HepG2 (cell line): Measurements from ENCODE around the gene SPATA25. TPM values are rescaled to one million over a fixed set of nuclear protein-coding genes. Genes with fewer than 3 reads are reported as not detected.

Experiments used
- ADNP ChIP-seq: sonication (generic); formaldehyde crosslinking; IDR thresholded peaks from 2 replicates; pipeline ENCODE4 v1.4.0; 2020; ENCODE audit warnings: missing genetic modification reagents
- ATF5 ChIP-seq: sonication (generic); formaldehyde crosslinking; IDR thresholded peaks from 2 replicates; pipeline ENCODE4 v1.4.0; 2020; ENCODE audit warnings: mild to moderate bottlenecking, low read depth, missing genetic modification reagents
- CHD4 ChIP-seq: fragments of 200-600 bp; sonication (generic); IDR thresholded peaks from 2 replicates; pipeline ENCODE4 v1.7.0; 2017; ENCODE audit warnings: mild to moderate bottlenecking, low read length, borderline replicate concordance
- DR1 ChIP-seq: sonication (generic); formaldehyde crosslinking; IDR thresholded peaks from 2 replicates; pipeline ENCODE4 v1.8.0; 2021; ENCODE audit warnings: mild to moderate bottlenecking, missing genetic modification reagents, inconsistent platforms
- HOXA3 ChIP-seq: sonication (generic); formaldehyde crosslinking; IDR thresholded peaks from 2 replicates; pipeline ENCODE4 v1.5.0; 2020; ENCODE audit warnings: missing genetic modification reagents
- KDM6A ChIP-seq: IDR thresholded peaks from 2 replicates; pipeline ENCODE4 v1.6.1; 2016; ENCODE audit warnings: low read depth
- PPARG ChIP-seq: conservative IDR thresholded peaks from 2 replicates; pipeline ENCODE4 v1.6.1; 2016; ENCODE audit warnings: missing biosample characterization, missing genetic modification reagents
- RFX3 ChIP-seq: IDR thresholded peaks from 2 replicates; pipeline ENCODE4 v1.6.1; 2016; ENCODE audit warnings: missing biosample characterization, missing genetic modification reagents
- TBX3 ChIP-seq: fragments of 450-650 bp; IDR thresholded peaks from 2 replicates; pipeline ENCODE4 v1.6.1; 2017; ENCODE audit warnings: antibody characterized with exemption, mild to moderate bottlenecking, inconsistent platforms, borderline replicate concordance
- TOPORS ChIP-seq: sonication (generic); formaldehyde crosslinking; IDR thresholded peaks from 2 replicates; pipeline ENCODE4 v1.8.0; 2023; ENCODE audit warnings: mild to moderate bottlenecking, missing genetic modification reagents
- ZBTB3 ChIP-seq: sonication (generic); formaldehyde crosslinking; IDR thresholded peaks from 2 replicates; pipeline ENCODE4 v1.4.0; 2020; ENCODE audit warnings: low read depth, mild to moderate bottlenecking, moderate library complexity, missing genetic modification reagents, borderline replicate concordance
- ZNF205 ChIP-seq: IDR thresholded peaks from 2 replicates; pipeline ENCODE4 v1.6.1; 2018; ENCODE audit warnings: missing biosample characterization, missing genetic modification reagents
- ZNF24 ChIP-seq: fragments of 450-650 bp; IDR thresholded peaks from 2 replicates; pipeline ENCODE4 v1.6.1; 2017; ENCODE audit warnings: antibody characterized with exemption, mild to moderate bottlenecking
- ZNF263 ChIP-seq: sonication (generic); formaldehyde crosslinking; IDR thresholded peaks from 2 replicates; pipeline ENCODE4 v1.4.0; 2020; ENCODE audit warnings: missing genetic modification reagents
- ZNF577 ChIP-seq: sonication (generic); formaldehyde crosslinking; IDR thresholded peaks from 2 replicates; pipeline ENCODE4 v1.4.0; 2020; ENCODE audit warnings: mild to moderate bottlenecking, low read depth, missing genetic modification reagents, borderline replicate concordance
- ZSCAN21 ChIP-seq: sonication (generic); formaldehyde crosslinking; IDR thresholded peaks from 2 replicates; pipeline ENCODE4 v1.8.0; 2022; ENCODE audit warnings: mild to moderate bottlenecking, missing genetic modification reagents, moderate library complexity, borderline replicate concordance
- polyA plus RNA-seq, 8 experiments: library from polyadenylated mRNA; depleted of rRNA in 3 of 8; stranded (reverse) in 7 of 8; unstranded in 1 of 8; fragments of >200 nt; fragmentation: Illumina TruSeq in 4 of 8; extraction: Trizol in 4 of 8; gene quantifications; 2 replicates each; pipeline versions ENCODE4 v1.2.1 to v1.2.3, GENCODE V29; 2011 to 2016; ENCODE audit warnings: low read depth in 4 of 8, missing spikeins in 1 of 8, mixed read lengths in 1 of 8; ENCODE audit not compliant: insufficient read depth in 1 of 8
- total RNA-seq, 5 experiments: library from RNA; depleted of rRNA; stranded (reverse); fragments of >200 nt; fragmentation: Illumina TruSeq; extraction: Trizol; gene quantifications; 2 replicates each; pipeline ENCODE4 v1.2.3, GENCODE V29; 2016; ENCODE audit warnings: low read depth in 1 of 5
- TF ChIP-seq, protein P1 (sequence below): sonication (generic); formaldehyde crosslinking; IDR thresholded peaks from 2 replicates; pipeline ENCODE4 v1.8.1; 2023; ENCODE audit warnings: mild to moderate bottlenecking, missing genetic modification reagents
- TF ChIP-seq, protein P2 (sequence below): sonication (generic); formaldehyde crosslinking; IDR thresholded peaks from 2 replicates; pipeline ENCODE4 v1.5.1; 2020; ENCODE audit warnings: missing genetic modification reagents, mild to moderate bottlenecking, borderline replicate concordance
- TF ChIP-seq, protein P3 (sequence below): sonication (generic); formaldehyde crosslinking; IDR thresholded peaks from 2 replicates; pipeline ENCODE4 v1.4.0; 2020; ENCODE audit warnings: missing genetic modification reagents
- TF ChIP-seq, protein P4 (sequence below): sonication (generic); formaldehyde crosslinking; IDR thresholded peaks from 2 replicates; pipeline ENCODE4 v1.5.1; 2020; ENCODE audit warnings: mild to moderate bottlenecking, missing genetic modification reagents, moderate library complexity

Gene SPATA25
- total and polyA plus RNA-seq, 2 of the 13 experiments (the other 11 are each of a cell fraction or from before 2014, with no cell fraction given) = 4.8 to 7.6 TPM

DNA sequence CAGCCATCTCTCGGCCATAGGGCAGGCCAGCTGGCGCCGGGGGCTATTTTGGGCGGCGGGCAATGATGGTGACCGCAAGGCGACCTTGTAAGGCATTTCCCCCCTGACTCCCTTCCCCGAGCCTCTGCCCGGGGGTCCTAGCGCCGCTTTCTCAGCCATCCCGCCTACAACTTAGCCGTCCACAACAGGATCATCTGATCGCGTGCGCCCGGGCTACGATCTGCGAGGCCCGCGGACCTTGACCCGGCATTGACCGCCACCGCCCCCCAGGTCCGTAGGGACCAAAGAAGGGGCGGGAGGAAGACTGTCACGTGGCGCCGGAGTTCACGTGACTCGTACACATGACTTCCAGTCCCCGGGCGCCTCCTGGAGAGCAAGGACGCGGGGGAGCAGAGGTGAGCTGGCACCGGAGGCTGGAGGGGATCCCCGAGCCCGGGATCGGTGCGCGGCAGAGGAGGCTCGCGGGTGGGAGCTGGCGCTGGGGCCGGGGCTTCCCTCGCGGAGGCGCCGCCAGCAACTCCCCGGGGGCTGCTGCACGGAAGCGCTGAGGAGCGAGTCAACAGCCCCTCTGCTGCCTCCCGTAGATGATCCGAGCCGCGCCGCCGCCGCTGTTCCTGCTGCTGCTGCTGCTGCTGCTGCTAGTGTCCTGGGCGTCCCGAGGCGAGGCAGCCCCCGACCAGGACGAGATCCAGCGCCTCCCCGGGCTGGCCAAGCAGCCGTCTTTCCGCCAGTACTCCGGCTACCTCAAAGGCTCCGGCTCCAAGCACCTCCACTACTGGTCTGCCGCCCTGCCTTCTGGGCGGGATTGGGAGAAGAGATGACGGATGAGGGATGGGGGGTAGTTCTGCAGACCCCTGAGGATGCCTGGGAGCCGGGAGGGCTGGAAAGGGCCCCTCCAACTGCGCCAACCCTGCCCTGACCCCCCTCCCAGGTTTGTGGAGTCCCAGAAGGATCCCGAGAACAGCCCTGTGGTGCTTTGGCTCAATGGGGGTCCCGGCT, 3.9 kb upstream of the SPATA25 start, which contains the start of the genes CTSA and NEURL2 (continued):
- TF ChIP-seq TBX3 (peak; percentile 88), PPARG (CRISPR knock-in tag) (peak; percentile 93), ZNF205 (CRISPR knock-in tag) (peak; percentile 97), KDM6A (CRISPR knock-in tag) (peak; percentile 91), HOXA3 (peak; percentile 98), ZBTB3 (peak; percentile 93; the same call in 1 of the 2 replicates), ZNF263 (CRISPR knock-in tag) (peak; percentile 80), CHD4 (no peak), ZNF577 (CRISPR knock-in tag) (0 out of 2 replicates have a peak, but pooled peaks have one; percentile 48), ZSCAN21 (CRISPR knock-in tag) (peak; percentile 98), TOPORS (CRISPR knock-in tag) (peak; percentile 99), ZNF24 (peak; percentile 78; the same call in 1 of the 2 replicates), RFX3 (peak; percentile 65), ADNP (peak; percentile 47; the same call in 1 of the 2 replicates), DR1 (CRISPR knock-in tag) (peak; percentile 98), ATF5 (CRISPR knock-in tag) (peak; percentile 90)
- TF ChIP-seq, protein P1, sequence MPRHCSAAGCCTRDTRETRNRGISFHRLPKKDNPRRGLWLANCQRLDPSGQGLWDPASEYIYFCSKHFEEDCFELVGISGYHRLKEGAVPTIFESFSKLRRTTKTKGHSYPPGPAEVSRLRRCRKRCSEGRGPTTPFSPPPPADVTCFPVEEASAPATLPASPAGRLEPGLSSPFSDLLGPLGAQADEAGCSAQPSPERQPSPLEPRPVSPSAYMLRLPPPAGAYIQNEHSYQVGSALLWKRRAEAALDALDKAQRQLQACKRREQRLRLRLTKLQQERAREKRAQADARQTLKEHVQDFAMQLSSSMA (CRISPR knock-in tag) = peak; percentile 98
- TF ChIP-seq, protein P2, sequence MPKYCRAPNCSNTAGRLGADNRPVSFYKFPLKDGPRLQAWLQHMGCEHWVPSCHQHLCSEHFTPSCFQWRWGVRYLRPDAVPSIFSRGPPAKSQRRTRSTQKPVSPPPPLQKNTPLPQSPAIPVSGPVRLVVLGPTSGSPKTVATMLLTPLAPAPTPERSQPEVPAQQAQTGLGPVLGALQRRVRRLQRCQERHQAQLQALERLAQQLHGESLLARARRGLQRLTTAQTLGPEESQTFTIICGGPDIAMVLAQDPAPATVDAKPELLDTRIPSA = peak; percentile 85
- TF ChIP-seq, protein P3, sequence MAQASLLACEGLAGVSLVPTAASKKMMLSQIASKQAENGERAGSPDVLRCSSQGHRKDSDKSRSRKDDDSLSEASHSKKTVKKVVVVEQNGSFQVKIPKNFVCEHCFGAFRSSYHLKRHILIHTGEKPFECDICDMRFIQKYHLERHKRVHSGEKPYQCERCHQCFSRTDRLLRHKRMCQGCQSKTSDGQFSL (CRISPR knock-in tag) = peak; percentile 95
- TF ChIP-seq, protein P4, sequence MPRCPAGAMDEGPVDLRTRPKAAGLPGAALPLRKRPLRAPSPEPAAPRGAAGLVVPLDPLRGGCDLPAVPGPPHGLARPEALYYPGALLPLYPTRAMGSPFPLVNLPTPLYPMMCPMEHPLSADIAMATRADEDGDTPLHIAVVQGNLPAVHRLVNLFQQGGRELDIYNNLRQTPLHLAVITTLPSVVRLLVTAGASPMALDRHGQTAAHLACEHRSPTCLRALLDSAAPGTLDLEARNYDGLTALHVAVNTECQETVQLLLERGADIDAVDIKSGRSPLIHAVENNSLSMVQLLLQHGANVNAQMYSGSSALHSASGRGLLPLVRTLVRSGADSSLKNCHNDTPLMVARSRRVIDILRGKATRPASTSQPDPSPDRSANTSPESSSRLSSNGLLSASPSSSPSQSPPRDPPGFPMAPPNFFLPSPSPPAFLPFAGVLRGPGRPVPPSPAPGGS (CRISPR knock-in tag) = peak; percentile 99
